K562 (cell line): Measurements from ENCODE around the gene MLX. TPM values are rescaled to one million over a fixed set of nuclear protein-coding genes. Genes with fewer than 3 reads are reported as not detected.

Experiments
- DACH1 ChIP-seq: fragments of 450-650 bp; IDR thresholded peaks from 2 replicates; pipeline ENCODE4 v1.6.1; 2018; ENCODE audit not compliant: partially characterized antibody
- FOXA3 ChIP-seq, 2 experiments: fragments of 450-650 bp in 1 of 2; sonication (generic) in 1 of 2; formaldehyde crosslinking; IDR thresholded peaks in 1 of 2; conservative IDR thresholded peaks in 1 of 2; 2 replicates each; pipeline versions ENCODE4 v1.4.0 to v1.8.0; 2020 to 2022; ENCODE audit warnings: mild to moderate bottlenecking in 2 of 2, missing genetic modification reagents in 1 of 2
- GTF2B ChIP-seq: IDR thresholded peaks from 2 replicates; pipeline ENCODE4 v1.6.1; 2011; ENCODE audit not compliant: insufficient read length; ENCODE audit errors: extremely low read depth
- GTF3C2 ChIP-seq: IDR thresholded peaks from 3 replicates; pipeline ENCODE4 v1.6.1; 2011; ENCODE audit warnings: borderline replicate concordance, mild to moderate bottlenecking, moderate library complexity; ENCODE audit not compliant: insufficient read length; ENCODE audit errors: extremely low read depth
- NFRKB ChIP-seq: fragments of 450-650 bp; IDR thresholded peaks from 2 replicates; pipeline ENCODE4 v1.6.1; 2016; ENCODE audit warnings: low read depth
- PPARD ChIP-seq: fragments of 250-450 bp; sonication (Bioruptor Pico); IDR thresholded peaks from 2 replicates; pipeline ENCODE4 v1.8.0; 2022; ENCODE audit warnings: inconsistent platforms, mild to moderate bottlenecking, moderate library complexity
- PTTG1 ChIP-seq: fragments of 450-650 bp; IDR thresholded peaks from 2 replicates; pipeline ENCODE4 v1.6.1; 2016; ENCODE audit warnings: low read depth, mild to moderate bottlenecking, missing genetic modification characterization, missing compliant biosample characterization
- RFX1 ChIP-seq: fragments of 450-650 bp; IDR thresholded peaks from 2 replicates; pipeline ENCODE4 v1.6.1; 2016; ENCODE audit warnings: mild to moderate bottlenecking, moderate library complexity
- SIX5 ChIP-seq, 2 experiments: IDR thresholded peaks; 2 replicates each; pipeline ENCODE4 v1.6.1; 2011; ENCODE audit warnings: low read length in 2 of 2, borderline replicate concordance in 1 of 2, low read depth in 1 of 2, mild to moderate bottlenecking in 1 of 2, moderate library complexity in 1 of 2; ENCODE audit not compliant: insufficient read depth in 1 of 2
- TCF15 ChIP-seq: fragments of 250-450 bp; sonication (Bioruptor Pico); IDR thresholded peaks from 2 replicates; pipeline ENCODE4 v1.8.0; 2022; ENCODE audit warnings: moderate library complexity, mild to moderate bottlenecking, inconsistent platforms
- THRAP3 ChIP-seq: fragments of 450-650 bp; IDR thresholded peaks from 2 replicates; pipeline ENCODE4 v1.6.1; 2016; ENCODE audit warnings: mild to moderate bottlenecking, inconsistent platforms, borderline replicate concordance
- XRCC5 ChIP-seq: fragments of 200-400 bp; formaldehyde crosslinking; IDR thresholded peaks from 2 replicates; pipeline ENCODE4 v1.6.1; 2017; ENCODE audit warnings: low read depth, mild to moderate bottlenecking, low read length
- ZBTB1 ChIP-seq: sonication (generic); formaldehyde crosslinking; IDR thresholded peaks from 2 replicates; pipeline ENCODE4 v1.8.1; 2023; ENCODE audit warnings: missing genetic modification reagents, low read depth, mild to moderate bottlenecking, borderline replicate concordance
- ZBTB17 ChIP-seq: fragments of 450-650 bp; formaldehyde crosslinking; IDR thresholded peaks from 2 replicates; pipeline ENCODE4 v1.4.0; 2020; ENCODE audit warnings: mild to moderate bottlenecking
- ZNF449 ChIP-seq: fragments of 250-450 bp; sonication (Bioruptor Pico); IDR thresholded peaks from 2 replicates; pipeline ENCODE4 v1.8.0; 2022; ENCODE audit warnings: moderate library complexity, mild to moderate bottlenecking, inconsistent platforms
- polyA plus RNA-seq, 8 experiments: library from polyadenylated mRNA; depleted of rRNA in 4 of 8; stranded (reverse) in 5 of 8; unstranded in 3 of 8; fragments of >200 nt; fragmentation: Nextera tagmentation in 2 of 8; fragmentation: Illumina TruSeq in 1 of 8; extraction: Ambion mirVana in 2 of 8; extraction: Trizol in 1 of 8; gene quantifications; 2 replicates each; pipeline versions ENCODE4 v1.2.1 to v1.2.3, GENCODE V29; 2011 to 2014; ENCODE audit warnings: inconsistent platforms in 1 of 8, missing spikeins in 1 of 8
- total RNA-seq, 7 experiments: library from RNA; depleted of rRNA in 6 of 7; stranded (reverse); fragments of >200 nt in 6 of 7; fragmentation: Illumina TruSeq in 2 of 7; extraction: Trizol in 2 of 7; gene quantifications; 2 replicates each; pipeline versions ENCODE4 v1.2.1 to v1.2.3, GENCODE V29; 2011 to 2021; ENCODE audit warnings: low replicate concordance in 1 of 7
- TF ChIP-seq, protein P1 (sequence below): fragments of 450-650 bp; IDR thresholded peaks from 2 replicates; pipeline ENCODE4 v1.6.1; 2016; ENCODE audit warnings: mild to moderate bottlenecking
- TF ChIP-seq, protein P2 (sequence below): IDR thresholded peaks from 2 replicates; pipeline ENCODE4 v1.6.1; 2016; ENCODE audit warnings: missing genetic modification characterization, missing compliant biosample characterization

Gene MLX
- total and polyA plus RNA-seq, 9 of the 15 experiments (the other 6 are each of a cell fraction or from before 2014, with no cell fraction given), result 42.9 to 100 (median 58.9) TPM

GRCh38 chr17:42518046-42518754 is 48.7 kb upstream of the MLX start (continued):
- TF ChIP-seq, protein P1, sequence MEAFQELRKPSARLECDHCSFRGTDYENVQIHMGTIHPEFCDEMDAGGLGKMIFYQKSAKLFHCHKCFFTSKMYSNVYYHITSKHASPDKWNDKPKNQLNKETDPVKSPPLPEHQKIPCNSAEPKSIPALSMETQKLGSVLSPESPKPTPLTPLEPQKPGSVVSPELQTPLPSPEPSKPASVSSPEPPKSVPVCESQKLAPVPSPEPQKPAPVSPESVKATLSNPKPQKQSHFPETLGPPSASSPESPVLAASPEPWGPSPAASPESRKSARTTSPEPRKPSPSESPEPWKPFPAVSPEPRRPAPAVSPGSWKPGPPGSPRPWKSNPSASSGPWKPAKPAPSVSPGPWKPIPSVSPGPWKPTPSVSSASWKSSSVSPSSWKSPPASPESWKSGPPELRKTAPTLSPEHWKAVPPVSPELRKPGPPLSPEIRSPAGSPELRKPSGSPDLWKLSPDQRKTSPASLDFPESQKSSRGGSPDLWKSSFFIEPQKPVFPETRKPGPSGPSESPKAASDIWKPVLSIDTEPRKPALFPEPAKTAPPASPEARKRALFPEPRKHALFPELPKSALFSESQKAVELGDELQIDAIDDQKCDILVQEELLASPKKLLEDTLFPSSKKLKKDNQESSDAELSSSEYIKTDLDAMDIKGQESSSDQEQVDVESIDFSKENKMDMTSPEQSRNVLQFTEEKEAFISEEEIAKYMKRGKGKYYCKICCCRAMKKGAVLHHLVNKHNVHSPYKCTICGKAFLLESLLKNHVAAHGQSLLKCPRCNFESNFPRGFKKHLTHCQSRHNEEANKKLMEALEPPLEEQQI, result no peak
- TF ChIP-seq ZBTB1 (CRISPR knock-in tag), result no peak
- TF ChIP-seq PTTG1 (tag), result no peak
- no peak for TF ChIP-seq DACH1
- no peak for TF ChIP-seq SIX5 (IDR thresholded peaks at IDR 0.05; ENCODE audit: borderline replicate concordance in 1 of 2, insufficient read depth in 1 of 2, low read depth in 1 of 2, low read length in 2 of 2)
- no peak for TF ChIP-seq TCF15 (CRISPR knock-in tag)
- no peak for TF ChIP-seq XRCC5
- TF ChIP-seq ZNF449 (CRISPR knock-in tag), result no peak
- TF ChIP-seq FOXA3 (CRISPR knock-in tag; conservative IDR thresholded peaks at IDR 0.05 in 1 of 2, IDR thresholded peaks at IDR 0.05 in 1 of 2), result no peak
- TF ChIP-seq NFRKB, result 0 out of 2 replicates have a peak, but pooled peaks have one; percentile 10
- no peak for TF ChIP-seq GTF3C2
- TF ChIP-seq ZBTB17 (CRISPR knock-in tag), result no peak
- TF ChIP-seq, protein P2, sequence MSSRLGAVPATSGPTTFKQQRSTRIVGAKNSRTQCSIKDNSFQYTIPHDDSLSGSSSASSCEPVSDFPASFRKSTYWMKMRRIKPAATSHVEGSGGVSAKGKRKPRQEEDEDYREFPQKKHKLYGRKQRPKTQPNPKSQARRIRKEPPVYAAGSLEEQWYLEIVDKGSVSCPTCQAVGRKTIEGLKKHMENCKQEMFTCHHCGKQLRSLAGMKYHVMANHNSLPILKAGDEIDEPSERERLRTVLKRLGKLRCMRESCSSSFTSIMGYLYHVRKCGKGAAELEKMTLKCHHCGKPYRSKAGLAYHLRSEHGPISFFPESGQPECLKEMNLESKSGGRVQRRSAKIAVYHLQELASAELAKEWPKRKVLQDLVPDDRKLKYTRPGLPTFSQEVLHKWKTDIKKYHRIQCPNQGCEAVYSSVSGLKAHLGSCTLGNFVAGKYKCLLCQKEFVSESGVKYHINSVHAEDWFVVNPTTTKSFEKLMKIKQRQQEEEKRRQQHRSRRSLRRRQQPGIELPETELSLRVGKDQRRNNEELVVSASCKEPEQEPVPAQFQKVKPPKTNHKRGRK (tag), result no peak
- no peak for TF ChIP-seq GTF2B
- TF ChIP-seq THRAP3, result no peak
- no peak for TF ChIP-seq RFX1
- no peak for TF ChIP-seq PPARD (CRISPR knock-in tag)
